GM12878 (cell line): ENCODE data around the gene RNF34. TPM values are rescaled to one million over a fixed set of nuclear protein-coding genes. Genes with fewer than 3 reads are reported as not detected.

Experiments used
- ATAC-seq: fragments of 200-7000 bp; cut with Tn5 transposase; 3 replicates; pipeline ENCODE4 v1.9.1; 2020; ENCODE audit warnings: mild to moderate bottlenecking, moderate library complexity
- BruUV-seq: library from RNA; stranded (reverse); fragments of 400-500 nt; replicated peaks from 2 replicates; lab custom pipeline; 2021; lab: Mats Ljungman, UMichigan
- CTCF ChIA-PET: fragments of 300-600 bp; sonication (Branson Sonifier 250); formaldehyde crosslinking; extraction: SDS; loops from one replicate; lab custom pipeline; 2021; ENCODE audit warnings: inconsistent platforms; lab: Yijun Ruan, JAX
- POLR2A ChIA-PET: fragments of 350-600 bp; formaldehyde crosslinking; extraction: SDS; loops from one replicate; lab custom pipeline; 2021; ENCODE audit warnings: inconsistent platforms; lab: Charles Lee
- RAD21 ChIA-PET: fragments of 300-600 bp; sonication (Branson Sonifier 250); formaldehyde crosslinking; loops from one replicate; lab custom pipeline; 2023; ENCODE audit warnings: antibody characterized with exemption; ENCODE audit not compliant: unreplicated experiment; lab: Charles Lee
- SMC1A ChIA-PET: fragments of 300-600 bp; sonication (Branson Sonifier 250); formaldehyde crosslinking; loops from one replicate; lab custom pipeline; 2023; ENCODE audit not compliant: unreplicated experiment, uncharacterized antibody; lab: Charles Lee
- DNase-seq: peaks from one replicate; pipeline ENCODE4 v3.0.0-alpha.2; 2011; ENCODE audit warnings: low read depth, low spot score
- FAIRE-seq: peaks from 3 replicates; lab custom pipeline; 2011; peaks lifted over from hg19 to GRCh38; lab: Jason Lieb, UNC
- H2AFZ ChIP-seq: 2 replicates; pipeline ENCODE4 v1.6.0; 2011; ENCODE audit warnings: low read depth, low read length, control low read depth; ENCODE audit not compliant: control insufficient read depth
- H3K27ac ChIP-seq: 2 replicates; pipeline ENCODE4 v1.5.1; 2011; ENCODE audit warnings: control low read depth; ENCODE audit not compliant: control insufficient read depth, insufficient read depth
- H3K27me3 ChIP-seq, 2 experiments: replicated peaks in 1 of 2; 2 replicates each; pipeline versions ENCODE4 v1.6.0 to v1.6.1; 2011; ENCODE audit warnings: low read length in 1 of 2; ENCODE audit not compliant: control insufficient read depth in 2 of 2, insufficient read depth in 2 of 2
- H3K36me3 ChIP-seq, 2 experiments: 2 replicates each; pipeline ENCODE4 v1.5.1; 2011; ENCODE audit warnings: low read length in 1 of 2; ENCODE audit not compliant: control insufficient read depth in 2 of 2, insufficient read depth in 2 of 2
- H3K4me1 ChIP-seq: 2 replicates; pipeline ENCODE4 v1.6.1; 2011; ENCODE audit warnings: mild to moderate bottlenecking, low read length, moderate library complexity, mixed read lengths; ENCODE audit not compliant: control insufficient read depth, insufficient read depth
- H3K4me2 ChIP-seq: 2 replicates; pipeline ENCODE4 v1.6.0; 2011; ENCODE audit warnings: control low read depth; ENCODE audit not compliant: control insufficient read depth, insufficient read depth
- H3K4me3 ChIP-seq: fragments of 200-600 bp; sonication (generic); 2 replicates; pipeline ENCODE4 v1.5.1; 2016
- H3K79me2 ChIP-seq: 2 replicates; pipeline ENCODE4 v1.6.0; 2011; ENCODE audit warnings: low read length; ENCODE audit not compliant: control insufficient read depth, insufficient read depth
- H3K9ac ChIP-seq: 2 replicates; pipeline ENCODE4 v1.8.0; 2011; ENCODE audit warnings: low read length, control low read depth, mixed read lengths; ENCODE audit not compliant: control insufficient read depth, insufficient read depth
- H3K9me3 ChIP-seq: replicated peaks from 3 replicates; pipeline ENCODE4 v1.5.1; 2011; ENCODE audit warnings: mild to moderate bottlenecking, low read length; ENCODE audit not compliant: control insufficient read depth, insufficient read depth
- H4K20me1 ChIP-seq: 2 replicates; pipeline ENCODE4 v1.6.0; 2011; ENCODE audit not compliant: control insufficient read depth, insufficient read depth
- BHLHE40 ChIP-seq, 2 experiments: fragments of 450-650 bp in 1 of 2; IDR thresholded peaks; 2 replicates each; pipeline ENCODE4 v1.6.1; 2011 to 2017; ENCODE audit warnings: low read depth in 2 of 2, borderline replicate concordance in 1 of 2, improper control_type of control experiment in 1 of 2, low read length in 1 of 2, mild to moderate bottlenecking in 1 of 2
- CEBPB ChIP-seq, 2 experiments: fragments of 150-350 bp in 1 of 2; IDR thresholded peaks; 2 replicates each; pipeline ENCODE4 v1.6.1; 2012 to 2014; ENCODE audit warnings: low read depth in 2 of 2, low read length in 2 of 2, borderline replicate concordance in 1 of 2, inconsistent platforms in 1 of 2
- EED ChIP-seq: sonication (generic); IDR thresholded peaks from 2 replicates; pipeline ENCODE4 v1.6.1; 2016; ENCODE audit warnings: antibody characterized with exemption, low read depth
- FOXK2 ChIP-seq: fragments of 450-650 bp; IDR thresholded peaks from 2 replicates; pipeline ENCODE4 v1.6.1; 2017; ENCODE audit warnings: mild to moderate bottlenecking, moderate library complexity
- HDAC6 ChIP-seq: fragments of 200-600 bp; sonication (generic); IDR thresholded peaks from one replicate; pipeline ENCODE4 v1.8.0; 2017; ENCODE audit warnings: antibody characterized with exemption; ENCODE audit not compliant: unreplicated experiment
- JUND ChIP-seq: IDR thresholded peaks from 2 replicates; pipeline ENCODE4 v1.6.1; 2012; ENCODE audit warnings: low read depth, mild to moderate bottlenecking, low read length, improper control_type of control experiment, moderate library complexity
- KDM1A ChIP-seq: fragments of 200-600 bp; sonication (generic); IDR thresholded peaks from 2 replicates; pipeline ENCODE4 v1.6.1; 2016; ENCODE audit warnings: borderline replicate concordance
- NFYB ChIP-seq: IDR thresholded peaks from 2 replicates; pipeline ENCODE4 v1.6.1; 2011; ENCODE audit warnings: low read depth, mild to moderate bottlenecking, low read length, improper control_type of control experiment, moderate library complexity; ENCODE audit not compliant: insufficient read depth
- RB1 ChIP-seq: fragments of 450-650 bp; formaldehyde crosslinking; IDR thresholded peaks from 2 replicates; pipeline ENCODE4 v1.6.1; 2017; ENCODE audit warnings: mild to moderate bottlenecking, borderline replicate concordance
- RBBP5 ChIP-seq: fragments of 200-600 bp; sonication (generic); conservative IDR thresholded peaks from 2 replicates; pipeline ENCODE4 v1.6.1; 2016
- SP1 ChIP-seq: IDR thresholded peaks from one replicate; pipeline ENCODE4 v1.6.1; 2011; ENCODE audit warnings: low read depth, low read length
- SREBF2 ChIP-seq: IDR thresholded peaks from 2 replicates; pipeline ENCODE4 v1.6.1; 2012; ENCODE audit warnings: mild to moderate bottlenecking, low read length
- STAT3 ChIP-seq: IDR thresholded peaks from 2 replicates; pipeline ENCODE4 v1.6.1; 2011; ENCODE audit warnings: low read depth, low read length, improper control_type of control experiment
- TBL1XR1 ChIP-seq: IDR thresholded peaks from 2 replicates; pipeline ENCODE4 v1.6.1; 2012; ENCODE audit warnings: low read depth, low read length, improper control_type of control experiment
- ZBED1 ChIP-seq: IDR thresholded peaks from 2 replicates; pipeline ENCODE4 v1.6.1; 2016; ENCODE audit warnings: borderline replicate concordance
- ZSCAN29 ChIP-seq: fragments of 450-650 bp; IDR thresholded peaks from 2 replicates; pipeline ENCODE4 v1.6.1; 2017; ENCODE audit warnings: mild to moderate bottlenecking, moderate library complexity
- WGBS: methylation state at CpG from one replicate; pipeline ENCODE4 v1.1.6; 2016; ENCODE audit warnings: low lambda C conversion rate; ENCODE audit not compliant: insufficient replicate concordance, insufficient coverage; ENCODE audit errors: missing lambda C conversion rate; 5-methylcytosine and 5-hydroxymethylcytosine counted together
- in situ Hi-C: fragments of 300-500 bp; cut with MboI; formaldehyde crosslinking; loops from 9 replicates; pipeline ENCODE4 v1.14.3; 2018; ENCODE audit warnings: mixed read lengths
- intact Hi-C: fragments of 100-400 bp; cut with micrococcal nuclease; formaldehyde crosslinking; loops from one replicate; pipeline ENCODE4 v1.14.2; 2022; ENCODE audit not compliant: unreplicated experiment
- polyA plus RNA-seq, 11 experiments: library from polyadenylated mRNA; depleted of rRNA in 4 of 11; unstranded in 6 of 11; stranded (reverse) in 5 of 11; fragments of >200 nt; fragmentation: Nextera tagmentation in 4 of 11; fragmentation: Illumina TruSeq in 1 of 11; extraction: Ambion mirVana in 4 of 11; extraction: Trizol in 1 of 11; gene quantifications; 1 replicate in 1 of 11; 2 replicates in 10 of 11; pipeline versions ENCODE4 v1.2.1 to v1.2.3, GENCODE V29; 2011 to 2016; ENCODE audit warnings: inconsistent platforms in 2 of 11, missing spikeins in 2 of 11, low read depth in 1 of 11
- total RNA-seq, 4 experiments: library from RNA; depleted of rRNA in 3 of 4; stranded (reverse); fragments of >200 nt in 3 of 4; fragmentation: Illumina TruSeq in 1 of 4; extraction: Trizol in 1 of 4; gene quantifications; 2 replicates each; pipeline versions ENCODE4 v1.2.1 to v1.2.3, GENCODE V29; 2013 to 2021
- TF ChIP-seq, protein P1 (sequence below): fragments of 450-650 bp; IDR thresholded peaks from 2 replicates; pipeline ENCODE4 v1.6.1; 2017; ENCODE audit warnings: low read depth, mild to moderate bottlenecking, moderate library complexity
- TF ChIP-seq, protein P2 (sequence below): fragments of 450-650 bp; formaldehyde crosslinking; IDR thresholded peaks from 2 replicates; pipeline ENCODE4 v1.5.0; 2022; ENCODE audit warnings: mild to moderate bottlenecking, missing genetic modification characterization
- TF ChIP-seq, protein P3 (sequence below): fragments of 450-650 bp; IDR thresholded peaks from 2 replicates; pipeline ENCODE4 v1.6.1; 2017; ENCODE audit warnings: borderline replicate concordance

RNF34 gene
- total and polyA plus RNA-seq, 10 of the 15 experiments (the other 5 are each of a cell fraction or from before 2014, with no cell fraction given), result 63.6 to 199 (median 115) TPM

DNA sequence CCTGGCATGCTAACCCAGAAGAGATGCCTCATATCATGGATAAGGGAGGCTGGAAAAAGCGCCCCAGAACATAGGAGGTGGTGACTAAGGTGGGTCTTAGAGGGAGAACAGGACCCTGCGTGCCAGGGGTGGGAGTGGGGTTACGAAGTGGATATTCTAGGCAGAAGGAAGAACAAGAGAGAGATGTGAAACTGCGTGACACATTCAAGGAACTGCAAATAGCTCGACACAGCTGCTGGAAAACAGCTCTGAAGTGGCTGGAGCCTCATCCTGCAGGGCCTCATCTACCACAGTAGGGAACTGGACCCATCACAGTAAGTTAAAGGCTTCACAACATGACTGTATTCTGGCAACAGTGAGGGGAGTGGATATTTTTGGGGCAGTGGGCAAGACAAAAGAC, 61.1 kb downstream of the RNF34 start (continued):
- TF ChIP-seq BHLHE40 (IDR thresholded peaks at IDR 0.05; ENCODE audit: borderline replicate concordance in 1 of 2, low read depth in 2 of 2, low read length in 1 of 2) (no peak), EED (no peak), STAT3 (no peak)
- TF ChIP-seq, protein P1, sequence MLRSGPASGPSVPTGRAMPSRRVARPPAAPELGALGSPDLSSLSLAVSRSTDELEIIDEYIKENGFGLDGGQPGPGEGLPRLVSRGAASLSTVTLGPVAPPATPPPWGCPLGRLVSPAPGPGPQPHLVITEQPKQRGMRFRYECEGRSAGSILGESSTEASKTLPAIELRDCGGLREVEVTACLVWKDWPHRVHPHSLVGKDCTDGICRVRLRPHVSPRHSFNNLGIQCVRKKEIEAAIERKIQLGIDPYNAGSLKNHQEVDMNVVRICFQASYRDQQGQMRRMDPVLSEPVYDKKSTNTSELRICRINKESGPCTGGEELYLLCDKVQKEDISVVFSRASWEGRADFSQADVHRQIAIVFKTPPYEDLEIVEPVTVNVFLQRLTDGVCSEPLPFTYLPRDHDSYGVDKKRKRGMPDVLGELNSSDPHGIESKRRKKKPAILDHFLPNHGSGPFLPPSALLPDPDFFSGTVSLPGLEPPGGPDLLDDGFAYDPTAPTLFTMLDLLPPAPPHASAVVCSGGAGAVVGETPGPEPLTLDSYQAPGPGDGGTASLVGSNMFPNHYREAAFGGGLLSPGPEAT, result no peak
- TF ChIP-seq, protein P2, sequence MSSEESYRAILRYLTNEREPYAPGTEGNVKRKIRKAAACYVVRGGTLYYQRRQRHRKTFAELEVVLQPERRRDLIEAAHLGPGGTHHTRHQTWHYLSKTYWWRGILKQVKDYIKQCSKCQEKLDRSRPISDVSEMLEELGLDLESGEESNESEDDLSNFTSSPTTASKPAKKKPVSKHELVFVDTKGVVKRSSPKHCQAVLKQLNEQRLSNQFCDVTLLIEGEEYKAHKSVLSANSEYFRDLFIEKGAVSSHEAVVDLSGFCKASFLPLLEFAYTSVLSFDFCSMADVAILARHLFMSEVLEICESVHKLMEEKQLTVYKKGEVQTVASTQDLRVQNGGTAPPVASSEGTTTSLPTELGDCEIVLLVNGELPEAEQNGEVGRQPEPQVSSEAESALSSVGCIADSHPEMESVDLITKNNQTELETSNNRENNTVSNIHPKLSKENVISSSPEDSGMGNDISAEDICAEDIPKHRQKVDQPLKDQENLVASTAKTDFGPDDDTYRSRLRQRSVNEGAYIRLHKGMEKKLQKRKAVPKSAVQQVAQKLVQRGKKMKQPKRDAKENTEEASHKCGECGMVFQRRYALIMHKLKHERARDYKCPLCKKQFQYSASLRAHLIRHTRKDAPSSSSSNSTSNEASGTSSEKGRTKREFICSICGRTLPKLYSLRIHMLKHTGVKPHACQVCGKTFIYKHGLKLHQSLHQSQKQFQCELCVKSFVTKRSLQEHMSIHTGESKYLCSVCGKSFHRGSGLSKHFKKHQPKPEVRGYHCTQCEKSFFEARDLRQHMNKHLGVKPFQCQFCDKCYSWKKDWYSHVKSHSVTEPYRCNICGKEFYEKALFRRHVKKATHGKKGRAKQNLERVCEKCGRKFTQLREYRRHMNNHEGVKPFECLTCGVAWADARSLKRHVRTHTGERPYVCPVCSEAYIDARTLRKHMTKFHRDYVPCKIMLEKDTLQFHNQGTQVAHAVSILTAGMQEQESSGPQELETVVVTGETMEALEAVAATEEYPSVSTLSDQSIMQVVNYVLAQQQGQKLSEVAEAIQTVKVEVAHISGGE, result no peak

DNA sequence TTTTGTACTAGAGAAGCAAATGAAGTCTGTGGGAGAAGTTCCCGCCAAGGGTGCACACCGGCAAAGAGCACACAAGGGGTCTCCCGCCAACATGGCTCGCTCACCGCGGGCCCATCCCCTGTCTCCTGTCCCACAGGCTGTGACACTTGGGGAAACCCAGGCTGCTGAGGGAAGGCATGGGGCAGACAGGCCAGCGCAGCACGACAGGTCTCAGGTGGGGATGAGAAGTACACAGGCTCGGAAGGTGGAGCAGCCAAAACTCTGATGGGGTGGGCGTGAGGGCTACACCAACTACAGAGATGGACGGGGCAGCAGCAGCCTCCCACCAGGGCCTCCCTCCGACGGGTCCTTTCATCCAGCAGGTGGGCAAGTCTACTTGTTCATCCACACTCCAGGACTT, 64.4 kb downstream of the RNF34 start:
- Histone ChIP-seq H3K9me3 (no peaks in the 10 kb centered on the region), H3K4me2 (no peak overlapping the region), H3K9ac (no peak overlapping the region), H3K27me3 (no peaks in the 10 kb centered on the region), H3K27ac (no peak overlapping the region), H3K79me2 (peaks cover 69% of the 10 kb centered on the region), H4K20me1 (peaks cover 16% of the 10 kb centered on the region; the same call in 1 of the 2 replicates), H3K4me1 (peaks cover 9% of the 10 kb centered on the region), H3K36me3 (peaks cover 2 to 3% of the 10 kb centered on the region in 2 experiments; a peak in 2 of 4 replicates), H2AFZ (no peak overlapping the region), H3K4me3 (no peak overlapping the region)
- in situ Hi-C loops (no loop called here), intact Hi-C loops (no loop called here)
- ATAC-seq, result no peak
- ChIA-PET CTCF (interaction anchor here (0.7 to 1.9 kb wide), 4 partner anchors 13 to 130 kb away, joined by 3 to 6 read pairs (median 4); no protein-coding TSS in a partner anchor), SMC1A (interaction anchor here (0.7 to 1.5 kb wide), 3 partner anchors 134 to 330 kb away, joined by 3 to 4 read pairs (median 3); partner anchors contain the start of gene RHOF), RAD21 (interaction anchor here (0.6 kb wide), 1 partner anchor 418 kb away, joined by 3 read pairs; no protein-coding TSS in a partner anchor), POLR2A (interaction anchor here (0.5 to 0.7 kb wide), 4 partner anchors 16 to 931 kb away, joined by 4 to 5 read pairs (median 4); no protein-coding TSS in a partner anchor)
- DNase-seq, result no peak
- WGBS, result 95% methylated on average over 13 of the region's 13 CpGs
- BruUV-seq, result no TSS peak
- no peak for FAIRE-seq
- TF ChIP-seq ZSCAN29 (no peak), NFYB (no peak), STAT3 (no peak), FOXK2 (no peak), KDM1A (no peak), ZBED1 (no peak), TBL1XR1 (no peak), SP1 (no peak), JUND (no peak), HDAC6 (no peak), CEBPB (IDR thresholded peaks at IDR 0.05; ENCODE audit: borderline replicate concordance in 1 of 2, low read depth in 2 of 2, low read length in 2 of 2) (no peak), RBBP5 (no peak), SREBF2 (no peak), RB1 (no peak)
- TF ChIP-seq, protein P3, sequence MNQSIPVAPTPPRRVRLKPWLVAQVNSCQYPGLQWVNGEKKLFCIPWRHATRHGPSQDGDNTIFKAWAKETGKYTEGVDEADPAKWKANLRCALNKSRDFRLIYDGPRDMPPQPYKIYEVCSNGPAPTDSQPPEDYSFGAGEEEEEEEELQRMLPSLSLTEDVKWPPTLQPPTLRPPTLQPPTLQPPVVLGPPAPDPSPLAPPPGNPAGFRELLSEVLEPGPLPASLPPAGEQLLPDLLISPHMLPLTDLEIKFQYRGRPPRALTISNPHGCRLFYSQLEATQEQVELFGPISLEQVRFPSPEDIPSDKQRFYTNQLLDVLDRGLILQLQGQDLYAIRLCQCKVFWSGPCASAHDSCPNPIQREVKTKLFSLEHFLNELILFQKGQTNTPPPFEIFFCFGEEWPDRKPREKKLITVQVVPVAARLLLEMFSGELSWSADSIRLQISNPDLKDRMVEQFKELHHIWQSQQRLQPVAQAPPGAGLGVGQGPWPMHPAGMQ, result no peak
